Endothelial cell of umbilical vein (primary cell): ENCODE measurements around the gene COL16A1. TPM values are rescaled to one million over a fixed set of nuclear protein-coding genes. Genes with fewer than 3 reads are reported as not detected.

ENCODE experiments used
- BruUV-seq: library from RNA; stranded (reverse); fragments of 400-500 nt; replicated peaks from 2 replicates; lab custom pipeline; 2021; lab: Mats Ljungman, UMichigan
- CTCF ChIA-PET: fragments of 300-600, 350-600 bp; sonication (Branson Sonifier 250); formaldehyde crosslinking; loops from one replicate; lab custom pipeline; 2021; ENCODE audit warnings: antibody characterized with exemption, inconsistent platforms; lab: Charles Lee
- POLR2A ChIA-PET: fragments of 300-600, 350-600 bp; sonication (Branson Sonifier 250); formaldehyde crosslinking; loops from one replicate; lab custom pipeline; 2021; ENCODE audit warnings: antibody characterized with exemption, inconsistent platforms; lab: Charles Lee
- DNase-seq: peaks from one replicate; pipeline ENCODE4 v3.0.0-alpha.2; 2011; ENCODE audit warnings: low read depth, low spot score
- FAIRE-seq: peaks from 2 replicates; lab custom pipeline; 2011; peaks lifted over from hg19 to GRCh38; lab: Jason Lieb, UNC
- H2AFZ ChIP-seq: 2 replicates; pipeline ENCODE4 v1.6.0; 2012; ENCODE audit warnings: low read depth, low read length, control low read depth, inconsistent platforms
- H3K27ac ChIP-seq: 2 replicates; pipeline ENCODE4 v1.5.1; 2011; ENCODE audit warnings: low read depth, mild to moderate bottlenecking, control low read depth, low read length, moderate library complexity; ENCODE audit not compliant: insufficient read depth
- H3K27me3 ChIP-seq, 2 experiments: 2 replicates each; pipeline versions ENCODE4 v1.6.0 to v1.6.1; 2011; ENCODE audit warnings: low read length in 2 of 2, mixed read lengths in 1 of 2; ENCODE audit not compliant: control insufficient read depth in 2 of 2, insufficient read depth in 2 of 2
- H3K36me3 ChIP-seq, 2 experiments: 2 replicates in 1 of 2; 3 replicates in 1 of 2; pipeline ENCODE4 v1.5.1; 2011; ENCODE audit warnings: low read length in 2 of 2, mild to moderate bottlenecking in 1 of 2, moderate library complexity in 1 of 2; ENCODE audit not compliant: control insufficient read depth in 2 of 2, insufficient read depth in 2 of 2; ENCODE audit errors: extremely low read depth in 1 of 2
- H3K4me1 ChIP-seq: 3 replicates; pipeline ENCODE4 v1.5.1; 2011; ENCODE audit warnings: mild to moderate bottlenecking, low read length; ENCODE audit not compliant: control insufficient read depth, insufficient read depth; ENCODE audit errors: extremely low read depth
- H3K4me2 ChIP-seq: 2 replicates; pipeline ENCODE4 v1.6.1; 2011; ENCODE audit warnings: low read length, control low read depth, mixed read lengths; ENCODE audit not compliant: insufficient read depth
- H3K4me3 ChIP-seq, 3 experiments: fragments of 200-600 bp in 1 of 3; sonication (generic), shearing (Covaris generic) in 1 of 3; replicated peaks in 1 of 3; 2 replicates each; pipeline ENCODE4 v1.5.1; 2011 to 2016; ENCODE audit warnings: control low read depth in 3 of 3, low read length in 3 of 3, mild to moderate bottlenecking in 2 of 3, inconsistent platforms in 1 of 3, low read depth in 1 of 3, moderate library complexity in 1 of 3; ENCODE audit not compliant: insufficient read depth in 1 of 3
- H3K79me2 ChIP-seq: 2 replicates; pipeline ENCODE4 v1.6.0; 2012; ENCODE audit warnings: low read length, inconsistent platforms; ENCODE audit not compliant: control insufficient read depth, insufficient read depth
- H3K9ac ChIP-seq: replicated peaks from 2 replicates; pipeline ENCODE3; 2011; ENCODE audit warnings: low read length, control low read depth; ENCODE audit not compliant: insufficient read depth; ENCODE audit errors: extremely low read depth
- H3K9me1 ChIP-seq: replicated peaks from 3 replicates; pipeline ENCODE4 v1.6.0; 2011; ENCODE audit warnings: mild to moderate bottlenecking, low read length; ENCODE audit not compliant: control insufficient read depth, insufficient read depth; ENCODE audit errors: extremely low read depth
- H3K9me3 ChIP-seq: replicated peaks from 2 replicates; pipeline ENCODE4 v1.5.1; 2012; ENCODE audit warnings: low read length, inconsistent platforms; ENCODE audit not compliant: control insufficient read depth, insufficient read depth
- H4K20me1 ChIP-seq: replicated peaks from 2 replicates; pipeline ENCODE3; 2011; ENCODE audit warnings: mild to moderate bottlenecking, low read length; ENCODE audit not compliant: control insufficient read depth, insufficient read depth; ENCODE audit errors: extremely low read depth
- EZH2 ChIP-seq: IDR thresholded peaks from 2 replicates; pipeline ENCODE4 v1.6.1; 2012; ENCODE audit warnings: borderline replicate concordance, low read depth, mild to moderate bottlenecking, moderate library complexity, low read length, inconsistent platforms; ENCODE audit not compliant: severe bottlenecking
- FOS ChIP-seq: IDR thresholded peaks from 2 replicates; pipeline ENCODE4 v1.6.1; 2011; ENCODE audit warnings: mild to moderate bottlenecking, low read length, moderate library complexity, borderline replicate concordance; ENCODE audit not compliant: insufficient read depth
- GATA2 ChIP-seq: IDR thresholded peaks from 2 replicates; pipeline ENCODE4 v1.7.0; 2011; ENCODE audit warnings: low read depth, mild to moderate bottlenecking, moderate library complexity, mixed read lengths, low read length; ENCODE audit not compliant: insufficient read length, insufficient read depth
- JUN ChIP-seq: IDR thresholded peaks from 2 replicates; pipeline ENCODE4 v1.6.1; 2011; ENCODE audit warnings: borderline replicate concordance, low read depth; ENCODE audit not compliant: insufficient read length, insufficient read depth
- MYC ChIP-seq: IDR thresholded peaks from one replicate; pipeline ENCODE4 v1.6.1; 2011; ENCODE audit warnings: mild to moderate bottlenecking, low read depth, low read length
- POLR2A ChIP-seq: IDR thresholded peaks from 2 replicates; pipeline ENCODE4 v1.6.1; 2012; ENCODE audit warnings: low read depth, mild to moderate bottlenecking, control low read depth, low read length
- POLR2AphosphoS5 ChIP-seq: IDR thresholded peaks from 2 replicates; pipeline ENCODE4 v1.6.1; 2012; ENCODE audit warnings: low read depth, mild to moderate bottlenecking, control low read depth, low read length, moderate library complexity; ENCODE audit not compliant: insufficient read depth
- dilution Hi-C: fragments of 300-500 bp; cut with MboI; formaldehyde crosslinking; loops from one replicate; pipeline ENCODE4 v1.15.0; 2019; ENCODE audit warnings: low sequenced_read_pairs; ENCODE audit not compliant: extremely low pct_ligation_motif_present
- intact Hi-C: fragments of 100-400 bp; cut with micrococcal nuclease; formaldehyde crosslinking; loops from one replicate; pipeline ENCODE4 v1.10.0; 2022
- polyA plus RNA-seq, 4 experiments: library from polyadenylated mRNA; depleted of rRNA in 3 of 4; stranded (reverse) in 3 of 4; unstranded in 1 of 4; fragments of >200 nt; gene quantifications; 2 replicates each; pipeline versions ENCODE4 v1.2.1 to v1.2.3, GENCODE V29; 2011 to 2012; ENCODE audit warnings: missing spikeins in 1 of 4
- total RNA-seq: library from RNA; stranded (reverse); gene quantifications from 2 replicates; pipeline ENCODE4 v1.2.3, GENCODE V29; 2021
- TF ChIP-seq, protein P1 (sequence below), 2 donors: IDR thresholded peaks; 1 replicate in 1 of 2; 2 replicates in 1 of 2; pipeline ENCODE4 v1.5.1; 2011; ENCODE audit warnings: low read length in 2 of 2, mild to moderate bottlenecking in 2 of 2, moderate library complexity in 2 of 2, control low read depth in 1 of 2, inconsistent platforms in 1 of 2, low read depth in 1 of 2; ENCODE audit not compliant: insufficient read depth in 1 of 2; ENCODE audit errors: extremely low read depth in 1 of 2
- TF ChIP-seq, protein P2 (sequence below): IDR thresholded peaks from 2 replicates; pipeline ENCODE4 v1.6.1; 2011; ENCODE audit not compliant: insufficient read depth, insufficient read length

The COL16A1 gene
- total and polyA plus RNA-seq, 2 donors (not counting 3 experiments of a cell fraction or from before 2014, with no cell fraction given) = 0.68 to 1.2 TPM

DNA sequence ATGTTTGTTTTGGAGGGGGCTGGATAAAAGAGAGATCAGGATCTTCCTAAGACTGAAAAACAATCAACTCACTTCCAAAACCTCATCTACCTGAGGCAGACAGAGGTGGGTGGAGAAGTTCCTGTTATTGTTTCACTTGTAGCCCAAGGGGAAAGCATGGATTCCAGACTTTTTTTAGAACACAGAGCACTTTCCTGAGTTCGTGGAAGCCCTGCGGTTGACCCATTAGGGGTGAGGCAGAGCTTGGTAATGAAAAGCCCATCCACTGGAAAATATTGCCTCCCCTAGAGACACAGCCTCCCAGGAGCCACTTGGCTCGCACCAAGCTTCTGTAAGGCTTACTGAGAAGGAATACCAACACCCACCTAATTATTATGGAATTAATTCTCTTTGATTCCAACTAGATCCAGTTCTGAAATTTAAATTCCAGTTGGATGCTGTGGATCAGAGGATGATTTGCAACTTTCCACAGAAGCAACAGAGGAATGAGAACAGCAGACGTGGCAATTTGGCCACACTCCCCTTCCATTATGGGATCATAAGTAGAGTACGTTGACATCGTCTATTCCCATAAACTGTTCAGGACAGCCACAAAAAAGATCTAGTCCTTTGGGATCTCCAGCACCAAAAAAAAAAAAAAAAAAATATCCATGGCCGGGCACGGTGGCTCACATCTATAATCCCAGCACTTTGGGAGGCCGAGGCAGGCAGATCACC lies 55.0 kb downstream of the COL16A1 start:
- no peak overlapping the region for H3K4me2 ChIP-seq
- H3K4me1 ChIP-seq = peaks cover 8% of the 10 kb centered on the region
- CTCF ChIA-PET = interaction anchor here (0.7 kb wide), 1 partner anchor 189 kb away, joined by 4 read pairs; no protein-coding TSS in a partner anchor
- no peak for FAIRE-seq
- no peak overlapping the region for H2AFZ ChIP-seq
- dilution Hi-C loops (no loop called here), intact Hi-C loops (loop anchor here (10.0 kb wide), 1 partner anchor 286 kb away; the partner anchor contains the start of gene PTP4A2)
- no TSS peak for BruUV-seq
- TF ChIP-seq POLR2A = no peak
- TF ChIP-seq, protein P1, sequence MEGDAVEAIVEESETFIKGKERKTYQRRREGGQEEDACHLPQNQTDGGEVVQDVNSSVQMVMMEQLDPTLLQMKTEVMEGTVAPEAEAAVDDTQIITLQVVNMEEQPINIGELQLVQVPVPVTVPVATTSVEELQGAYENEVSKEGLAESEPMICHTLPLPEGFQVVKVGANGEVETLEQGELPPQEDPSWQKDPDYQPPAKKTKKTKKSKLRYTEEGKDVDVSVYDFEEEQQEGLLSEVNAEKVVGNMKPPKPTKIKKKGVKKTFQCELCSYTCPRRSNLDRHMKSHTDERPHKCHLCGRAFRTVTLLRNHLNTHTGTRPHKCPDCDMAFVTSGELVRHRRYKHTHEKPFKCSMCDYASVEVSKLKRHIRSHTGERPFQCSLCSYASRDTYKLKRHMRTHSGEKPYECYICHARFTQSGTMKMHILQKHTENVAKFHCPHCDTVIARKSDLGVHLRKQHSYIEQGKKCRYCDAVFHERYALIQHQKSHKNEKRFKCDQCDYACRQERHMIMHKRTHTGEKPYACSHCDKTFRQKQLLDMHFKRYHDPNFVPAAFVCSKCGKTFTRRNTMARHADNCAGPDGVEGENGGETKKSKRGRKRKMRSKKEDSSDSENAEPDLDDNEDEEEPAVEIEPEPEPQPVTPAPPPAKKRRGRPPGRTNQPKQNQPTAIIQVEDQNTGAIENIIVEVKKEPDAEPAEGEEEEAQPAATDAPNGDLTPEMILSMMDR (IDR thresholded peaks at IDR 0.05; ENCODE audit: extremely low read depth in 1 of 2, insufficient read depth in 1 of 2, low read depth in 1 of 2, low read length in 2 of 2) = no peak
- TF ChIP-seq MYC = no peak
- no peak for TF ChIP-seq JUN
- no peak for TF ChIP-seq POLR2AphosphoS5
- no peak for TF ChIP-seq GATA2
- TF ChIP-seq EZH2 = no peak
- TF ChIP-seq, protein P2, sequence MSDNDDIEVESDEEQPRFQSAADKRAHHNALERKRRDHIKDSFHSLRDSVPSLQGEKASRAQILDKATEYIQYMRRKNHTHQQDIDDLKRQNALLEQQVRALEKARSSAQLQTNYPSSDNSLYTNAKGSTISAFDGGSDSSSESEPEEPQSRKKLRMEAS = no peak
- no peak for TF ChIP-seq FOS
- H3K4me3 ChIP-seq = no peak overlapping the region
- no peaks in the 10 kb centered on the region for H3K9me1 ChIP-seq
- no peaks in the 10 kb centered on the region for H3K36me3 ChIP-seq
- no peak overlapping the region for H3K9ac ChIP-seq
- POLR2A ChIA-PET = no interaction called here
- H4K20me1 ChIP-seq = no peaks in the 10 kb centered on the region
- DNase-seq = no peak
- no peak overlapping the region for H3K27ac ChIP-seq
- H3K27me3 ChIP-seq = no peaks in the 10 kb centered on the region
- H3K79me2 ChIP-seq = peaks cover 5% of the 10 kb centered on the region
- no peaks in the 10 kb centered on the region for H3K9me3 ChIP-seq
